Frontal cortex (tissue), 4 donors: Measurements from ENCODE around the gene UBE2J2. TPM values are rescaled to one million over a fixed set of nuclear protein-coding genes. Genes with fewer than 3 reads are reported as not detected.
A peak's percentile ranks its signal among the peaks of the same experiment; 100 is the strongest.
"Not testable (repeated sequence)": the region's sequence is repeated elsewhere in the genome, so short reads cannot be mapped to it uniquely, and the experiment has no call there.

Experiments used
- DNase-seq, 2 donors: peaks; one replicate each; pipeline ENCODE4 v3.0.0; 2012; ENCODE audit warnings: low spot score in 2 of 2
- FAIRE-seq: peaks from 2 replicates; lab custom pipeline; 2012; peaks lifted over from hg19 to GRCh38; lab: Jason Lieb, UNC
- total RNA-seq: library from RNA; depleted of rRNA; stranded (reverse); fragments of >200 nt; gene quantifications from one replicate; pipeline ENCODE4 v1.2.3, GENCODE V29; 2014
- donor health status: control.
- donor health status: control.
- donor health status: control.

Gene UBE2J2
- 37.9 TPM for total RNA-seq

- FAIRE-seq = no peak
- DNase-seq = peak; percentile 99 to 100
Observed at GRCh38 chr1:1273512-1274298, at the start of gene UBE2J2. Gene UBE2J2 (minus strand): TSS chr1:1273854. CDS start chr1:1267992, 5,862 bp downstream.

- DNase-seq (no peak), FAIRE-seq (no peak)
Observed at GRCh38 chr1:1322952-1323351, 49.3 kb upstream of the UBE2J2 start.

GRCh38 chr1:1322418-1322817 is 48.8 kb upstream of the UBE2J2 start:
- DNase-seq = no peak
- no peak for FAIRE-seq

- no peak for DNase-seq
- FAIRE-seq = no peak
Observed at GRCh38 chr1:1321477-1321876, 47.8 kb upstream of the UBE2J2 start.

GRCh38 chr1:1320666-1321448 is 47.2 kb upstream of the UBE2J2 start:
- FAIRE-seq (no peak), DNase-seq (no peak)

GRCh38 chr1:1319646-1319941 is 45.9 kb upstream of the UBE2J2 start:
- DNase-seq (no peak), FAIRE-seq (no peak)

GRCh38 chr1:1318777-1319645 is 45.4 kb upstream of the UBE2J2 start:
- FAIRE-seq = no peak
- no peak for DNase-seq

GRCh38 chr1:1318131-1318652 is 44.5 kb upstream of the UBE2J2 start:
- DNase-seq (no peak), FAIRE-seq (no peak)

GRCh38 chr1:1317420-1317819 is 43.8 kb upstream of the UBE2J2 start:
- FAIRE-seq (no peak), DNase-seq (no peak)

GRCh38 chr1:1316199-1316598 is 42.5 kb upstream of the UBE2J2 start:
- FAIRE-seq = not testable (repeated sequence)

GRCh38 chr1:1315435-1315954 is 41.8 kb upstream of the UBE2J2 start:
- FAIRE-seq (no peak), DNase-seq (no peak)

More at GRCh38 chr1:1316199-1316598, 42.5 kb upstream of the UBE2J2 start:
- not testable (repeated sequence) for DNase-seq

- FAIRE-seq (no peak), DNase-seq (no peak)
Observed at GRCh38 chr1:1314678-1315335, 41.2 kb upstream of the UBE2J2 start.

- no peak for FAIRE-seq
Observed at GRCh38 chr1:1314237-1314586, 40.6 kb upstream of the UBE2J2 start.

GRCh38 chr1:1313500-1314236 is 40.0 kb upstream of the UBE2J2 start:
- DNase-seq (no peak), FAIRE-seq (no peak)

More at GRCh38 chr1:1314237-1314586, 40.6 kb upstream of the UBE2J2 start:
- DNase-seq = no peak

GRCh38 chr1:1312450-1313314 is 39.0 kb upstream of the UBE2J2 start:
- FAIRE-seq (no peak), DNase-seq (no peak)

- FAIRE-seq (no peak), DNase-seq (no peak)
Observed at GRCh38 chr1:1311107-1312104, 37.8 kb upstream of the UBE2J2 start.
